Inflammatory macrophage treated with lipopolysaccharide for 4 hours (primary cell): ENCODE measurements around the gene ACOT8.
"Not testable (repeated sequence)": the region's sequence is repeated elsewhere in the genome, so short reads cannot be mapped to it uniquely, and the experiment has no call there.

Experiments
- DNase-seq: peaks from one replicate; pipeline ENCODE4 v3.0.0-alpha.2; 2020

ACOT8 gene

GRCh38 chr20:45850926-45851325 is 6.3 kb downstream of the ACOT8 start:
- no peak for DNase-seq

GRCh38 chr20:45850238-45850637 is 7.0 kb downstream of the ACOT8 start:
- DNase-seq: no peak

- no peak for DNase-seq
Observed at GRCh38 chr20:45848969-45849582, 8.1 kb downstream of the ACOT8 start.

- no peak for DNase-seq
Observed at GRCh38 chr20:45848421-45848820, 8.8 kb downstream of the ACOT8 start.

GRCh38 chr20:45845452-45845851 is 11.7 kb downstream of the ACOT8 start:
- no peak for DNase-seq

- DNase-seq: no peak
Observed at GRCh38 chr20:45843506-45843905, 13.7 kb downstream of the ACOT8 start.

GRCh38 chr20:45842169-45842812 is 14.9 kb downstream of the ACOT8 start:
- peak; percentile 39 for DNase-seq

- DNase-seq: no peak
Observed at GRCh38 chr20:45841407-45842129, 15.6 kb downstream of the ACOT8 start.

- no peak for DNase-seq
Observed at GRCh38 chr20:45840700-45841198, 16.4 kb downstream of the ACOT8 start.

- no peak for DNase-seq
Observed at GRCh38 chr20:45836841-45837240, 20.4 kb downstream of the ACOT8 start.

GRCh38 chr20:45835825-45836224 is 21.4 kb downstream of the ACOT8 start:
- DNase-seq: no peak

GRCh38 chr20:45835329-45835765 is 21.8 kb downstream of the ACOT8 start:
- peak; percentile 74 for DNase-seq

- no peak for DNase-seq
Observed at GRCh38 chr20:45834797-45835161, 22.4 kb downstream of the ACOT8 start.

GRCh38 chr20:45833883-45834796 is 23.1 kb downstream of the ACOT8 start:
- no peak for DNase-seq

GRCh38 chr20:45833030-45833882 is 23.9 kb downstream of the ACOT8 start, which contains the start of gene SNX21:
SNX21 (plus strand) TSS chr20:45833799; CDS start chr20:45833920, 121 bp downstream.
- DNase-seq: peak; percentile 94

GRCh38 chr20:45832619-45833018 is 24.6 kb downstream of the ACOT8 start:
- no peak for DNase-seq

- DNase-seq: not testable (repeated sequence)
Observed at GRCh38 chr20:45829673-45830106, 27.5 kb downstream of the ACOT8 start.

- DNase-seq: no peak
Observed at GRCh38 chr20:45828589-45828988, 28.6 kb downstream of the ACOT8 start.

- DNase-seq: no peak
Observed at GRCh38 chr20:45827712-45828111, 29.5 kb downstream of the ACOT8 start.

- DNase-seq: no peak
Observed at GRCh38 chr20:45827030-45827652, 30.1 kb downstream of the ACOT8 start, which contains the start of gene TNNC2. TNNC2 (minus strand) TSS chr20:45827312; CDS start chr20:45827248, 64 bp downstream.
